DND-41 (cell line): ENCODE measurements around the gene TTN.
A peak's percentile ranks its signal among the peaks of the same experiment; 100 is the strongest.

Experiments
- ATAC-seq: fragments of 200-7000 bp; cut with Tn5 transposase; 3 replicates; pipeline ENCODE4 v1.9.1; 2021; ENCODE audit warnings: low read depth; ENCODE audit not compliant: insufficient read depth
- DNase-seq: peaks from one replicate; pipeline ENCODE4 v3.0.0-alpha.2; 2020
- H2AFZ ChIP-seq: 2 replicates; pipeline ENCODE4 v1.6.0; 2012; ENCODE audit warnings: low read depth, low read length
- H3K27ac ChIP-seq: 2 replicates; pipeline ENCODE4 v1.5.1; 2012; ENCODE audit warnings: low read length, inconsistent platforms
- H3K27me3 ChIP-seq: fragments of 200-600 bp; sonication (generic); 2 replicates; pipeline ENCODE4 v1.6.0; 2012; ENCODE audit warnings: low read length, mild to moderate bottlenecking, inconsistent platforms; ENCODE audit not compliant: insufficient read depth, poor library complexity
- H3K36me3 ChIP-seq: 2 replicates; pipeline ENCODE4 v1.5.1; 2012; ENCODE audit warnings: low read length, inconsistent platforms; ENCODE audit not compliant: insufficient read depth
- H3K4me1 ChIP-seq: 2 replicates; pipeline ENCODE4 v1.5.1; 2012; ENCODE audit warnings: mild to moderate bottlenecking, low read length; ENCODE audit not compliant: insufficient read depth
- H3K4me2 ChIP-seq: 2 replicates; pipeline ENCODE4 v1.6.0; 2012; ENCODE audit warnings: mild to moderate bottlenecking, moderate library complexity, low read length, inconsistent platforms; ENCODE audit not compliant: insufficient read depth
- H3K4me3 ChIP-seq, 2 experiments: fragments of 200-600 bp in 1 of 2; shearing (Covaris generic) in 1 of 2; 2 replicates each; pipeline ENCODE4 v1.5.1; 2012 to 2016; ENCODE audit warnings: inconsistent platforms in 2 of 2, low read length in 2 of 2, mild to moderate bottlenecking in 2 of 2, low read depth in 1 of 2, moderate library complexity in 1 of 2
- H3K79me2 ChIP-seq: 2 replicates; pipeline ENCODE4 v1.6.0; 2012; ENCODE audit warnings: low read length, inconsistent platforms; ENCODE audit not compliant: insufficient read depth
- H3K9ac ChIP-seq: 2 replicates; pipeline ENCODE4 v1.6.0; 2012; ENCODE audit warnings: low read depth, mild to moderate bottlenecking, inconsistent platforms, low read length, moderate library complexity
- H3K9me3 ChIP-seq: 2 replicates; pipeline ENCODE4 v1.5.1; 2012; ENCODE audit warnings: low read length, moderate library complexity, mild to moderate bottlenecking, inconsistent platforms; ENCODE audit not compliant: insufficient read depth, severe bottlenecking
- H4K20me1 ChIP-seq: 2 replicates; pipeline ENCODE4 v1.6.0; 2012; ENCODE audit warnings: low read length; ENCODE audit not compliant: insufficient read depth
- EZH2 ChIP-seq: IDR thresholded peaks from 3 replicates; pipeline ENCODE4 v1.6.1; 2012; ENCODE audit warnings: borderline replicate concordance, low read depth, mild to moderate bottlenecking, moderate library complexity, low read length, inconsistent platforms; ENCODE audit not compliant: severe bottlenecking
- TF ChIP-seq, protein P1 (sequence below): IDR thresholded peaks from 2 replicates; pipeline ENCODE4 v1.5.1; 2012; ENCODE audit warnings: borderline replicate concordance, low read length, moderate library complexity, mild to moderate bottlenecking; ENCODE audit not compliant: poor library complexity, severe bottlenecking; ENCODE audit errors: extremely low read depth

The TTN gene

DNA sequence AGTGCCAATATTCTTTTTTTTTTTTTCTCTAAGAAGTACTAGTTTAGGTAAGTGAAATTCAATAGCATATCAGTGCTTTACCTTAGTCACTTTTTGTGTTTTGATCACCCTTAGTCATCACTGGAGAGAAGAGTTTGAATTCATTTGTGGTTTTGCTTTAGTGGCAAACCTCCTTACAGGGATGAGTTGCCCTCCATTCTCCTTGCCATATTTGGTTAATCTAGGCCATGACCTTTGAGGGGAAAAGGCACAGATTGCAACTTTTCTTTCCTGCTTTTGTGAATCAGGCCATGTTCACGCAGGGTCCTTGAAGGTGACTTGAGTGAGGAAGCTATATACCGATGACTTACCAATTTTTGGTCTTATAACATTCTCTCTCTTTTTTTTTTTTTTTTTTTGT lies 292.6 kb downstream of the TTN start:
- no peak overlapping the region for H3K4me2 ChIP-seq
- H3K79me2 ChIP-seq: no peaks in the 10 kb centered on the region
- TF ChIP-seq EZH2: no peak
- TF ChIP-seq, protein P1, sequence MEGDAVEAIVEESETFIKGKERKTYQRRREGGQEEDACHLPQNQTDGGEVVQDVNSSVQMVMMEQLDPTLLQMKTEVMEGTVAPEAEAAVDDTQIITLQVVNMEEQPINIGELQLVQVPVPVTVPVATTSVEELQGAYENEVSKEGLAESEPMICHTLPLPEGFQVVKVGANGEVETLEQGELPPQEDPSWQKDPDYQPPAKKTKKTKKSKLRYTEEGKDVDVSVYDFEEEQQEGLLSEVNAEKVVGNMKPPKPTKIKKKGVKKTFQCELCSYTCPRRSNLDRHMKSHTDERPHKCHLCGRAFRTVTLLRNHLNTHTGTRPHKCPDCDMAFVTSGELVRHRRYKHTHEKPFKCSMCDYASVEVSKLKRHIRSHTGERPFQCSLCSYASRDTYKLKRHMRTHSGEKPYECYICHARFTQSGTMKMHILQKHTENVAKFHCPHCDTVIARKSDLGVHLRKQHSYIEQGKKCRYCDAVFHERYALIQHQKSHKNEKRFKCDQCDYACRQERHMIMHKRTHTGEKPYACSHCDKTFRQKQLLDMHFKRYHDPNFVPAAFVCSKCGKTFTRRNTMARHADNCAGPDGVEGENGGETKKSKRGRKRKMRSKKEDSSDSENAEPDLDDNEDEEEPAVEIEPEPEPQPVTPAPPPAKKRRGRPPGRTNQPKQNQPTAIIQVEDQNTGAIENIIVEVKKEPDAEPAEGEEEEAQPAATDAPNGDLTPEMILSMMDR: no peak
- H3K4me1 ChIP-seq: no peaks in the 10 kb centered on the region
- no peak overlapping the region for H3K9ac ChIP-seq
- H3K27ac ChIP-seq: no peak overlapping the region
- no peaks in the 10 kb centered on the region for H3K27me3 ChIP-seq
- H3K9me3 ChIP-seq: no peaks in the 10 kb centered on the region
- no peaks in the 10 kb centered on the region for H4K20me1 ChIP-seq
- DNase-seq (no peak), ATAC-seq (peak; percentile 56; the same call in 2 of the 3 replicates)
- H3K36me3 ChIP-seq: peaks cover 23% of the 10 kb centered on the region
- H2AFZ ChIP-seq: no peak overlapping the region
- H3K4me3 ChIP-seq: no peak overlapping the region

DNA sequence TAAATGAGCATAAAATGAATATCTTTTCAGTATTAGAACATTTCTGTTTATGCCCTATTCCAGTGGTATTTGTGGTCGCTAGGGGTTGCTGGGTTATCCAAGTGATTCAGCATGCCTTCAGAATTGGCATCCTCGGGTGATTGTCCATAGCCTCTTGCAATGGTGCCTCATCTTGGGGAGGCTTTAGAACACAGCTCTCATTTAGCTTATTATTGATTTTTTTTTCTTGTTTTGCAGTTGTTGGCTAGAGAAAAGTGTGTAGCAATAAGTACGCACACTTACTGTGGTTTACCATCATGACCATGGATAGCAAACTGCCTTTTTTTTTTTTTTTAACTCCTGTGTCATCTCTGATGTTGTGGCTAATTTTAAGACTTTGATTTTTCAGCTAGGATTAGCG lies 293.3 kb downstream of the TTN start:
- no peaks in the 10 kb centered on the region for H3K9me3 ChIP-seq

DNA sequence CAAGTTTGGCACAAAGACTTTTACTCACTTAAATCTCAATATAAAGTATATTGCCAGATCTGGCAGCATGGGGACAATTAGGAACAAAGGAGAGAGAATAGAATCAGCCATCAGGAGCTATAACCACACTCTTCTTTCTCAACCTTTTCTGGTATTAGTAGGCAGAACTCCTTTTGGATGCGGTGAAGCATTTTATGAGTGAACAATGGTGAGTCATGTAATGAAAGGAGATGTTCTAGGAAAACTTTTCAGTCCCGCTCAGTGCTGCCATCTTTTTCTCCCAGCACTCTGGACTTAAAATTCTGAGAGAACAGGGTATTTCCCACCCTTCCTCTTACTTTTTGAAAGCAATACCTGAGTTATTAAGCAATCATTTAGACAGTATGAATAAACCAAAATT lies 294.7 kb downstream of the TTN start:
- H3K4me1 ChIP-seq: no peaks in the 10 kb centered on the region
- H4K20me1 ChIP-seq: no peaks in the 10 kb centered on the region
- TF ChIP-seq, protein P1: no peak
- TF ChIP-seq EZH2: no peak
- H3K4me2 ChIP-seq: no peak overlapping the region
- no peaks in the 10 kb centered on the region for H3K9me3 ChIP-seq
- H3K9ac ChIP-seq: no peak overlapping the region
- ATAC-seq (no peak), DNase-seq (no peak)
- peaks cover 19% of the 10 kb centered on the region for H3K36me3 ChIP-seq
- no peaks in the 10 kb centered on the region for H3K79me2 ChIP-seq
- H3K4me3 ChIP-seq: no peak overlapping the region
- H3K27me3 ChIP-seq: no peaks in the 10 kb centered on the region
- H2AFZ ChIP-seq: no peak overlapping the region
- H3K27ac ChIP-seq: no peak overlapping the region

More for the DNA sequence above, 293.3 kb downstream of the TTN start:
- H3K36me3 ChIP-seq: peaks cover 27% of the 10 kb centered on the region
- TF ChIP-seq, protein P1: no peak
- TF ChIP-seq EZH2: no peak
- H3K79me2 ChIP-seq: no peaks in the 10 kb centered on the region
- H3K27me3 ChIP-seq: no peaks in the 10 kb centered on the region
- no peak overlapping the region for H2AFZ ChIP-seq
- H3K4me1 ChIP-seq: no peaks in the 10 kb centered on the region
- no peak overlapping the region for H3K4me3 ChIP-seq
- H3K9ac ChIP-seq: no peak overlapping the region
- no peaks in the 10 kb centered on the region for H4K20me1 ChIP-seq
- H3K27ac ChIP-seq: no peak overlapping the region
- DNase-seq: no peak
- no peak overlapping the region for H3K4me2 ChIP-seq
- ATAC-seq: no peak

DNA sequence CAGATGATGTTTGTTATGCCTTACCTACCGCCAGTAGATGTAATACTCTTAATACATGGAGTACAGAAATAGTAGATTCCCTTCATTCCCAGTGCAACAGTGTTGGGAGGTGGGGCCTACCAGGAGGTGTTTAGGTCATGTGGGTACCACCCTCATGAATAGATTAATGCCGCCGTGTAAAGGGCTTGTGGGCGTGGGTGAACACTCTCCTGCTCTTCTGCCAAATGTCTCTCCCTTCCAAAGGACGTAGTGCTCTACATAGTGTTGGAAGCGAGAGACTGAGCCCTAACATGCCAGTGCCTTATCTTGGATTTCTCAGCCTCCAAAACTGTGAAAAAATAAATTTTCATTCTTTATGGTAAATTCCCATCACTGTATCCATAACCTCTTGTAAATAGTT lies 296.8 kb downstream of the TTN start:
- H3K27me3 ChIP-seq: no peaks in the 10 kb centered on the region
- TF ChIP-seq EZH2: no peak
- DNase-seq: no peak
- H3K4me2 ChIP-seq: no peak overlapping the region
- no peak for ATAC-seq
- H3K9me3 ChIP-seq: no peaks in the 10 kb centered on the region
- no peak overlapping the region for H2AFZ ChIP-seq
- no peak overlapping the region for H3K9ac ChIP-seq
- H3K4me1 ChIP-seq: no peaks in the 10 kb centered on the region
- no peaks in the 10 kb centered on the region for H3K79me2 ChIP-seq
- no peak overlapping the region for H3K27ac ChIP-seq
- H4K20me1 ChIP-seq: no peaks in the 10 kb centered on the region
- H3K36me3 ChIP-seq: peaks cover 22% of the 10 kb centered on the region
- H3K4me3 ChIP-seq: no peak overlapping the region
